NB4 (cell line): Measurements from ENCODE around the gene COL26A1.

Source experiments
- DNase-seq: peaks from one replicate; pipeline ENCODE4 v3.0.0; 2010; ENCODE audit warnings: low read depth
- H3K4me3 ChIP-seq: one replicate; pipeline ENCODE4 v1.5.1; 2011; ENCODE audit warnings: mild to moderate bottlenecking, low read depth, low read length, moderate library complexity
- CTCF ChIP-seq: IDR thresholded peaks from one replicate; pipeline ENCODE4 v1.5.1; 2012; ENCODE audit warnings: low read depth, low read length
- MAX ChIP-seq: IDR thresholded peaks from 2 replicates; pipeline ENCODE4 v1.6.1; 2011; ENCODE audit warnings: low read depth, low read length
- MYC ChIP-seq: IDR thresholded peaks from 2 replicates; pipeline ENCODE4 v1.6.1; 2011; ENCODE audit warnings: low read depth, low read length
- POLR2A ChIP-seq: IDR thresholded peaks from 2 replicates; pipeline ENCODE4 v1.6.1; 2011; ENCODE audit warnings: mild to moderate bottlenecking; ENCODE audit not compliant: insufficient read length; ENCODE audit errors: extremely low read depth

COL26A1 gene

GRCh38 chr7:101593556-101593955 is 230.9 kb downstream of the COL26A1 start:
- TF ChIP-seq MAX, result no peak
- TF ChIP-seq POLR2A, result no peak
- TF ChIP-seq CTCF, result no peak
- TF ChIP-seq MYC, result no peak
- DNase-seq, result no peak
- no peak overlapping the region for H3K4me3 ChIP-seq

GRCh38 chr7:101594790-101595189 is 232.1 kb downstream of the COL26A1 start:
- TF ChIP-seq POLR2A, result no peak
- no peak overlapping the region for H3K4me3 ChIP-seq
- no peak for DNase-seq

GRCh38 chr7:101595246-101595645 is 232.6 kb downstream of the COL26A1 start:
- no peak overlapping the region for H3K4me3 ChIP-seq
- DNase-seq, result no peak
- no peak for TF ChIP-seq CTCF
- TF ChIP-seq POLR2A, result no peak

GRCh38 chr7:101595766-101596537 is 233.3 kb downstream of the COL26A1 start:
- no peak for DNase-seq
- no peak for TF ChIP-seq MYC
- TF ChIP-seq CTCF, result no peak
- TF ChIP-seq MAX, result no peak
- no peak for TF ChIP-seq POLR2A
- H3K4me3 ChIP-seq, result no peak overlapping the region

- no peak for TF ChIP-seq MYC
- TF ChIP-seq MAX, result no peak
- no peak for TF ChIP-seq CTCF
- TF ChIP-seq POLR2A, result no peak
- no peak overlapping the region for H3K4me3 ChIP-seq
- DNase-seq, result no peak
These were observed 234.2 kb downstream of the COL26A1 start for GRCh38 chr7:101596898-101597297.

- no peak for DNase-seq
- TF ChIP-seq CTCF, result no peak
- no peak for TF ChIP-seq POLR2A
- no peak for TF ChIP-seq MYC
- no peak for TF ChIP-seq MAX
These were observed 235.3 kb downstream of the COL26A1 start for GRCh38 chr7:101597941-101598340.

More at GRCh38 chr7:101597941-101598340, 235.3 kb downstream of the COL26A1 start:
- no peak overlapping the region for H3K4me3 ChIP-seq
